T-helper 17 cell (primary cell): ENCODE data around the gene RNF38. TPM values are rescaled to one million over a fixed set of nuclear protein-coding genes. Genes with fewer than 3 reads are reported as not detected.
"Not testable (repeated sequence)": the region's sequence is repeated elsewhere in the genome, so short reads cannot be mapped to it uniquely, and the experiment has no call there.

Experiments
- ATAC-seq: fragments of 150-1000 bp; cut with Tn5 transposase; 2 replicates; pipeline ENCODE4 v1.10.0; 2021; ENCODE audit warnings: mild to moderate bottlenecking, moderate library complexity
- DNase-seq, 3 donors: peaks; one replicate each; pipeline versions ENCODE4 v3.0.0 to v3.0.0-alpha.2; 2020 to 2021
- H3K9me3 ChIP-seq: one replicate; pipeline ENCODE4 v1.7.0; 2013; ENCODE audit warnings: low read length, mild to moderate bottlenecking; ENCODE audit not compliant: control insufficient read depth, poor library complexity, severe bottlenecking
- H3K27ac Mint-ChIP-seq: one replicate; pipeline ENCODE4 v1.8.0; 2022; ENCODE audit warnings: mild to moderate bottlenecking, moderate library complexity, mixed read lengths
- H3K27me3 Mint-ChIP-seq: one replicate; pipeline ENCODE4 v1.8.0; 2022; ENCODE audit warnings: mixed read lengths
- H3K36me3 Mint-ChIP-seq: one replicate; pipeline ENCODE4 v1.8.0; 2022; ENCODE audit warnings: low read depth, mixed read lengths
- H3K4me1 Mint-ChIP-seq: one replicate; pipeline ENCODE4 v1.8.0; 2022; ENCODE audit warnings: mild to moderate bottlenecking, mixed read lengths
- H3K4me3 Mint-ChIP-seq: one replicate; pipeline ENCODE4 v1.8.0; 2022; ENCODE audit warnings: mild to moderate bottlenecking, moderate library complexity, mixed read lengths
- total RNA-seq, 4 donors: library from RNA in 2 of 4; stranded (reverse) in 2 of 4; gene quantifications; one replicate each; pipeline ENCODE4 v1.2.3 and lab custom pipeline; 2022 to 2026

RNF38 gene
- total RNA-seq, 2 donors from 2014 or later: 87.3 to 94.4 TPM

GRCh38 chr9:36341936-36342577 lies 58.0 kb downstream of the RNF38 start:
- peaks cover 7% of the 10 kb centered on the region for H3K4me1 Mint-ChIP-seq
- H3K27ac Mint-ChIP-seq: peak overlapping the region; percentile 16
- no peaks in the 10 kb centered on the region for H3K9me3 ChIP-seq
- DNase-seq (no peak), ATAC-seq (no peak)
- no peaks in the 10 kb centered on the region for H3K27me3 Mint-ChIP-seq
- no peak overlapping the region for H3K4me3 Mint-ChIP-seq
- H3K36me3 Mint-ChIP-seq: peaks cover 16% of the 10 kb centered on the region

- ATAC-seq: no peak
- peak overlapping the region; percentile 68 for H3K27ac Mint-ChIP-seq
Measured at GRCh38 chr9:36337865-36338264, 62.2 kb downstream of the RNF38 start.

GRCh38 chr9:36337002-36337401 lies 63.1 kb downstream of the RNF38 start:
- H3K4me1 Mint-ChIP-seq: peaks cover 5% of the 10 kb centered on the region
- DNase-seq: no peak
- H3K9me3 ChIP-seq: no peaks in the 10 kb centered on the region
- no peak overlapping the region for H3K4me3 Mint-ChIP-seq
- no peak for ATAC-seq
- no peak overlapping the region for H3K27ac Mint-ChIP-seq
- H3K36me3 Mint-ChIP-seq: peaks cover 12% of the 10 kb centered on the region
- H3K27me3 Mint-ChIP-seq: no peaks in the 10 kb centered on the region

More at GRCh38 chr9:36337865-36338264, 62.2 kb downstream of the RNF38 start:
- peaks cover 14% of the 10 kb centered on the region for H3K36me3 Mint-ChIP-seq
- DNase-seq: no peak
- H3K4me3 Mint-ChIP-seq: no peak overlapping the region
- no peaks in the 10 kb centered on the region for H3K9me3 ChIP-seq
- no peaks in the 10 kb centered on the region for H3K27me3 Mint-ChIP-seq
- peaks cover 7% of the 10 kb centered on the region for H3K4me1 Mint-ChIP-seq

GRCh38 chr9:36336131-36336907 lies 63.8 kb downstream of the RNF38 start:
- H3K9me3 ChIP-seq: no peaks in the 10 kb centered on the region
- H3K4me3 Mint-ChIP-seq: no peak overlapping the region
- no peaks in the 10 kb centered on the region for H3K27me3 Mint-ChIP-seq
- peaks cover 11% of the 10 kb centered on the region for H3K36me3 Mint-ChIP-seq
- H3K4me1 Mint-ChIP-seq: peaks cover 4% of the 10 kb centered on the region
- no peak for ATAC-seq
- H3K27ac Mint-ChIP-seq: no peak overlapping the region
- no peak for DNase-seq

GRCh38 chr9:36332006-36332405 lies 68.1 kb downstream of the RNF38 start:
- Mint-ChIP-seq H3K27me3 (no peaks in the 10 kb centered on the region), H3K4me1 (peaks cover 10% of the 10 kb centered on the region), H3K4me3 (no peak overlapping the region), H3K36me3 (no peaks in the 10 kb centered on the region), H3K27ac (peak overlapping the region; percentile 32)
- DNase-seq (no peak), ATAC-seq (no peak)
- H3K9me3 ChIP-seq: no peaks in the 10 kb centered on the region

GRCh38 chr9:36328798-36329411 lies 71.2 kb downstream of the RNF38 start:
- no peak overlapping the region for H3K4me3 Mint-ChIP-seq
- no peaks in the 10 kb centered on the region for H3K36me3 Mint-ChIP-seq

GRCh38 chr9:36325081-36325828 lies 74.8 kb downstream of the RNF38 start:
- no peaks in the 10 kb centered on the region for H3K9me3 ChIP-seq
- DNase-seq (no peak), ATAC-seq (no peak)
- H3K27ac Mint-ChIP-seq: peak overlapping the region; percentile 47
- H3K36me3 Mint-ChIP-seq: no peaks in the 10 kb centered on the region
- H3K27me3 Mint-ChIP-seq: no peaks in the 10 kb centered on the region
- peaks cover 10% of the 10 kb centered on the region for H3K4me1 Mint-ChIP-seq
- H3K4me3 Mint-ChIP-seq: no peak overlapping the region

More at GRCh38 chr9:36328798-36329411, 71.2 kb downstream of the RNF38 start:
- H3K27ac Mint-ChIP-seq: peak overlapping the region; percentile 19
- no peaks in the 10 kb centered on the region for H3K27me3 Mint-ChIP-seq
- peaks cover 10% of the 10 kb centered on the region for H3K4me1 Mint-ChIP-seq
- peak in 1 of 3 donors; percentile 31 for DNase-seq
- ATAC-seq: peak; percentile 75
- no peaks in the 10 kb centered on the region for H3K9me3 ChIP-seq

- Mint-ChIP-seq H3K4me3 (no peak overlapping the region), H3K27ac (peak overlapping the region; percentile 47), H3K4me1 (peaks cover 10% of the 10 kb centered on the region), H3K27me3 (peaks cover 2% of the 10 kb centered on the region), H3K36me3 (no peaks in the 10 kb centered on the region)
- DNase-seq: no peak
- H3K9me3 ChIP-seq: no peaks in the 10 kb centered on the region
- no peak for ATAC-seq
Measured at GRCh38 chr9:36323926-36324325, 76.1 kb downstream of the RNF38 start.

- ATAC-seq (no peak), DNase-seq (no peak)
- peaks cover 4% of the 10 kb centered on the region for H3K4me1 Mint-ChIP-seq
- no peak overlapping the region for H3K27ac Mint-ChIP-seq
- no peak overlapping the region for H3K4me3 Mint-ChIP-seq
- peaks cover 7% of the 10 kb centered on the region for H3K27me3 Mint-ChIP-seq
- no peaks in the 10 kb centered on the region for H3K36me3 Mint-ChIP-seq
- no peaks in the 10 kb centered on the region for H3K9me3 ChIP-seq
Measured at GRCh38 chr9:36322462-36322861, 77.6 kb downstream of the RNF38 start.

GRCh38 chr9:36321903-36322302 lies 78.2 kb downstream of the RNF38 start:
- H3K36me3 Mint-ChIP-seq, H3K9me3 ChIP-seq, DNase-seq, H3K4me1 Mint-ChIP-seq, H3K27ac Mint-ChIP-seq, H3K4me3 Mint-ChIP-seq, H3K27me3 Mint-ChIP-seq, ATAC-seq: not testable (repeated sequence)

GRCh38 chr9:36320466-36320865 lies 79.6 kb downstream of the RNF38 start:
- Mint-ChIP-seq H3K27me3 (peaks cover 12% of the 10 kb centered on the region), H3K36me3 (no peaks in the 10 kb centered on the region), H3K27ac (no peak overlapping the region), H3K4me1 (no peaks in the 10 kb centered on the region), H3K4me3 (no peak overlapping the region)
- no peak for DNase-seq
- no peak for ATAC-seq
- H3K9me3 ChIP-seq: no peaks in the 10 kb centered on the region

- no peaks in the 10 kb centered on the region for H3K9me3 ChIP-seq
- no peak overlapping the region for H3K4me3 Mint-ChIP-seq
- no peak for DNase-seq
- H3K36me3 Mint-ChIP-seq: no peaks in the 10 kb centered on the region
- no peak overlapping the region for H3K27ac Mint-ChIP-seq
- H3K4me1 Mint-ChIP-seq: no peaks in the 10 kb centered on the region
- H3K27me3 Mint-ChIP-seq: peaks cover 12% of the 10 kb centered on the region
- ATAC-seq: no peak
Measured at GRCh38 chr9:36319806-36320205, 80.3 kb downstream of the RNF38 start.

- H3K4me1 Mint-ChIP-seq: no peaks in the 10 kb centered on the region
- no peak overlapping the region for H3K27ac Mint-ChIP-seq
- no peak for DNase-seq
- no peak for ATAC-seq
- H3K4me3 Mint-ChIP-seq: no peak overlapping the region
- H3K36me3 Mint-ChIP-seq: no peaks in the 10 kb centered on the region
- H3K9me3 ChIP-seq: no peaks in the 10 kb centered on the region
- H3K27me3 Mint-ChIP-seq: peaks cover 12% of the 10 kb centered on the region
Measured at GRCh38 chr9:36319183-36319582, 80.9 kb downstream of the RNF38 start.
